CD4-positive, alpha-beta T cell (primary cell): ENCODE measurements around the gene YIF1A. TPM values are rescaled to one million over a fixed set of nuclear protein-coding genes. Genes with fewer than 3 reads are reported as not detected.

ENCODE experiments used
- ATAC-seq: fragments of 200-7000 bp; cut with Tn5 transposase; one replicate; pipeline ENCODE4 v1.10.0; 2022; ENCODE audit warnings: mild to moderate bottlenecking; ENCODE audit not compliant: poor library complexity
- CTCF ChIA-PET: fragments of 350-600 bp; sonication (Branson Sonifier 250); formaldehyde crosslinking; loops from one replicate; lab custom pipeline; 2021; ENCODE audit warnings: antibody characterized with exemption, inconsistent platforms; lab: Charles Lee
- POLR2A ChIA-PET: fragments of 350-600 bp; sonication (Branson Sonifier 250); formaldehyde crosslinking; loops from one replicate; lab custom pipeline; 2021; ENCODE audit warnings: antibody characterized with exemption, inconsistent platforms; lab: Charles Lee
- DNase-seq, 14 experiments: peaks; one replicate each; pipeline ENCODE4 v3.0.0-alpha.2; 2013 to 2020; ENCODE audit warnings: mixed read lengths in 2 of 14
- H3K27ac ChIP-seq, 2 donors: one replicate each; pipeline versions ENCODE4 v1.5.1 to v1.7.0; 2013; ENCODE audit warnings: low read length in 2 of 2, low read depth in 1 of 2, mild to moderate bottlenecking in 1 of 2
- H3K27me3 ChIP-seq, 2 experiments: 1 replicate in 1 of 2; 2 replicates in 1 of 2; pipeline versions ENCODE4 v1.6.1 to v1.7.0; 2013; ENCODE audit warnings: low read length in 2 of 2, control low read depth in 1 of 2, mild to moderate bottlenecking in 1 of 2, moderate library complexity in 1 of 2; ENCODE audit not compliant: insufficient read depth in 2 of 2, control insufficient read depth in 1 of 2
- H3K36me3 ChIP-seq: one replicate; pipeline ENCODE4 v1.6.1; 2013; ENCODE audit warnings: low read length, control low read depth; ENCODE audit not compliant: insufficient read depth
- H3K4me1 ChIP-seq: one replicate; pipeline ENCODE4 v1.6.1; 2013; ENCODE audit warnings: low read length, control low read depth; ENCODE audit not compliant: insufficient read depth
- H3K4me3 ChIP-seq: one replicate; pipeline ENCODE4 v1.5.1; 2013; ENCODE audit warnings: mild to moderate bottlenecking, low read length, moderate library complexity
- H3K9me3 ChIP-seq, 2 experiments: 1 replicate in 1 of 2; 2 replicates in 1 of 2; pipeline versions ENCODE4 v1.6.1 to v1.7.0; 2013; ENCODE audit warnings: low read length in 2 of 2, mild to moderate bottlenecking in 2 of 2, control low read depth in 1 of 2, moderate library complexity in 1 of 2; ENCODE audit not compliant: control insufficient read depth in 1 of 2, insufficient read depth in 1 of 2
- H3K27ac Mint-ChIP-seq: one replicate; pipeline ENCODE4 v1.8.0; 2020; ENCODE audit warnings: mixed read lengths
- H3K27me3 Mint-ChIP-seq: one replicate; pipeline ENCODE4 v1.8.0; 2021; ENCODE audit warnings: mixed read lengths
- H3K36me3 Mint-ChIP-seq: one replicate; pipeline ENCODE4 v1.8.0; 2021; ENCODE audit warnings: low read depth, mixed read lengths
- H3K4me1 Mint-ChIP-seq: one replicate; pipeline ENCODE4 v1.8.0; 2021; ENCODE audit warnings: low read depth, mixed read lengths
- H3K4me3 Mint-ChIP-seq: one replicate; pipeline ENCODE4 v1.8.0; 2020; ENCODE audit warnings: mild to moderate bottlenecking, mixed read lengths
- H3K9me3 Mint-ChIP-seq: one replicate; pipeline ENCODE4 v1.8.0; 2020; ENCODE audit warnings: mixed read lengths
- intact Hi-C, 2 experiments: fragments of 100-400 bp; cut with DNase I in 1 of 2; cut with micrococcal nuclease in 1 of 2; formaldehyde crosslinking; loops; one replicate each; pipeline versions ENCODE4 v1.15.1 to v1.9.0; 2023 to 2025; cut with DNase I, micrococcal nuclease
- total RNA-seq, 174 experiments: library from RNA in 2 of 174; stranded (reverse) in 2 of 174; gene quantifications; one replicate each; pipeline ENCODE4 v1.2.3 and lab custom pipeline; 2021 to 2026
- TF ChIP-seq, protein P1 (sequence below): fragments of 200-600 bp; IDR thresholded peaks from one replicate; pipeline ENCODE4 v1.8.0; 2022; ENCODE audit warnings: antibody characterized with exemption, mild to moderate bottlenecking

The YIF1A gene
- total RNA-seq, 2 experiments from 2014 or later: 17.4 to 21.1 TPM

DNA sequence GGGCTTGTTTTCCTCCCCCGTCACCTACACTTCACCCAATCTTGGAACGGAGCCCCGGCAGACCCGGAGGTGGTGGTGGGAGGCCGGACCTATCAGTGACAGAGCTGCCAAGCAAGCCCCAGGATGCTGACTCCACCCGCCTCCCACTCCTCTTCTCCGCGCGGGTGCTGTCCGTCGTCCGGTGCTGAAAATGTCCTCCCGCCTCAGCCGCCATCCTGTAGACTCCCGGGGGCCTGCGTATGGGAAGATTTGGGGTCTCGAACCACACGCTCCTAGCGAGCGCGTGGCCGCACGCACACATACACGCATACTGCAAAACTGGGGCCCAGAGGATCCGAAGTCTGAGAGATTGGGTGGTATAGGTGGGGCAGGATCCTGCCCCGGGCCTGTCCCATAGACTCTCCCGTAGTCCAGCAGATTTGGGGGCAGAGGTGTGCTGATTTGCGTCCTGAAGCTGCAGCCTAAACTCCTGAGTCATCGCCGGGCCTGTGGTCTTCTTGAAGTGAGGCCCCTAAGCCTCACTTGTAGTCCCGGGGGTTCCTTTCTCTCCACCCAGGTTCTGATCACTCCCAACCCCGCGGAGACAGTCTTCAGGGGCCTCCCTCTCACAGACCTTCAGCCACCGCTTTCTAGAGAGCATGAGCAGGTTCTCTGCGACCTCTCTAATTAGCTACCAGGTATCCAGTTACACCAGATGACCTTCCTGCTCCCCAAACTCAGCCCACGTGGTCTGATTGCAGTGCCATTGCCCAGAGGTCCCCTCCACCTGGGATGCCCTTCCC is 796 bp upstream of the YIF1A start:
- ATAC-seq (peak; percentile 56), DNase-seq (peak in 13 of 14 experiments; percentile 59 to 89 (median 71))
- H3K27me3 ChIP-seq: peaks cover 18 to 23% of the 10 kb centered on the region in 2 experiments
- ChIA-PET POLR2A (interaction anchor here (0.5 to 2.2 kb wide), 32 partner anchors 8 to 1168 kb away, joined by 3 to 31 read pairs (median 5); partner anchors contain the start of genes BANF1, BRMS1, CCDC85B and CD248), CTCF (interaction anchor here (0.7 to 3.2 kb wide), 8 partner anchors 7 to 104 kb away, joined by 3 to 23 read pairs (median 4); partner anchors contain the start of gene CNIH2)
- peak overlapping the region; percentile 87 for H3K4me3 Mint-ChIP-seq
- peaks cover 3% of the 10 kb centered on the region for H3K36me3 ChIP-seq
- TF ChIP-seq, protein P1, sequence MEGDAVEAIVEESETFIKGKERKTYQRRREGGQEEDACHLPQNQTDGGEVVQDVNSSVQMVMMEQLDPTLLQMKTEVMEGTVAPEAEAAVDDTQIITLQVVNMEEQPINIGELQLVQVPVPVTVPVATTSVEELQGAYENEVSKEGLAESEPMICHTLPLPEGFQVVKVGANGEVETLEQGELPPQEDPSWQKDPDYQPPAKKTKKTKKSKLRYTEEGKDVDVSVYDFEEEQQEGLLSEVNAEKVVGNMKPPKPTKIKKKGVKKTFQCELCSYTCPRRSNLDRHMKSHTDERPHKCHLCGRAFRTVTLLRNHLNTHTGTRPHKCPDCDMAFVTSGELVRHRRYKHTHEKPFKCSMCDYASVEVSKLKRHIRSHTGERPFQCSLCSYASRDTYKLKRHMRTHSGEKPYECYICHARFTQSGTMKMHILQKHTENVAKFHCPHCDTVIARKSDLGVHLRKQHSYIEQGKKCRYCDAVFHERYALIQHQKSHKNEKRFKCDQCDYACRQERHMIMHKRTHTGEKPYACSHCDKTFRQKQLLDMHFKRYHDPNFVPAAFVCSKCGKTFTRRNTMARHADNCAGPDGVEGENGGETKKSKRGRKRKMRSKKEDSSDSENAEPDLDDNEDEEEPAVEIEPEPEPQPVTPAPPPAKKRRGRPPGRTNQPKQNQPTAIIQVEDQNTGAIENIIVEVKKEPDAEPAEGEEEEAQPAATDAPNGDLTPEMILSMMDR: no peak
- H3K9me3 Mint-ChIP-seq: no peaks in the 10 kb centered on the region
- H3K36me3 Mint-ChIP-seq: no peaks in the 10 kb centered on the region
- H3K27ac ChIP-seq: peak overlapping the region; percentile 55 to 80
- peak overlapping the region; percentile 82 for H3K4me3 ChIP-seq
- peak overlapping the region; percentile 79 for H3K27ac Mint-ChIP-seq
- intact Hi-C loops: loop anchor here (1.0 to 10.0 kb wide), 3 partner anchors 21 to 435 kb away; partner anchors contain the start of genes CFL1 (in 1 of the 2) and RAB1B (in 1 of the 2)
- H3K27me3 Mint-ChIP-seq: peaks cover 19% of the 10 kb centered on the region
- peaks cover 0 to 9% of the 10 kb centered on the region in 2 experiments for H3K9me3 ChIP-seq
- peaks cover 50% of the 10 kb centered on the region for H3K4me1 ChIP-seq
- peaks cover 32% of the 10 kb centered on the region for H3K4me1 Mint-ChIP-seq

DNA sequence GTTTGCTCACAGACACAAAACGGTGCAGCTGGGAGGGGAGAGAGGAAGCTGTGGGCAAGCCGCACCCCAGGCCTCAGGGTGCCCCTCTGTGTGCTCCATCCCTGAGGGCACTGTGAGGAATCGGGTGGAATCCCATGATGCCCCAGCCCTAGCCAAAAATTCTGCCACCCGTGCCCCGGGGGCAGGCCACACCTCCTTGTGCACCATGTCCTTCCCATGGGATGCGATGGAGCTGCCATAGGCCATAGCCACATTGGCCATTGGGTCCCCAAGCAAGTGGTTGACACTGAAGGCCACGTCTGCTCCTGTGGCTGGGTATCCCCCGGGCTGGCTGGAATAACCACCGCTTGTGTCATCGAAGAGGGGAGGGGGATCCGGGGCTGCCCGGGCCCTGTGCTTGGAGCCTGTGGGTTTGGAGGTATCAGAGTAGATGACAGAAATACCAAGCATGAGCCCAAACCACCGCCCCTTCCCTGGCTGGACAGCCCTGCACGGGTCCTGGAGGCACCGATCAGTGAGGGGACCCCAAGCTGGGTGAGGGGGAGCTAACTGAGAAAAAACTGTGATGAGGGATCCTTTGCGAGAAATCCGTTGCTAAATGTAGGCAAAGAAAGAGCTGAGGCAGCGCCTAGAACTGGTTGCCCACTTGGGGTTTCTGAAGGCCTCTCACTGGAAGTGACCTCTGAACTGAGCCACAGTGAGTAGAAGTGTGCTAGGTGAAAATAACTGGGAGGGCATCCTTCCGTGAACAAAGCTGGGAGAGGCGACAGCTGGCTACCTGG is 863 bp downstream of the YIF1A start:
- intact Hi-C loops: loop anchor here (2.0 to 10.0 kb wide), 2 partner anchors 19 to 433 kb away; partner anchors contain the start of genes CFL1 (in 1 of the 2) and RAB1B (in 1 of the 2)
- peaks cover 13% of the 10 kb centered on the region for H3K27me3 Mint-ChIP-seq
- peaks cover 5% of the 10 kb centered on the region for H3K36me3 Mint-ChIP-seq
- DNase-seq (peak in 1 of 14 experiments; percentile 55), ATAC-seq (no peak)
- CTCF ChIA-PET: interaction anchor here (1.4 to 3.2 kb wide), 3 partner anchors 14 to 66 kb away, joined by 3 to 23 read pairs (median 7); no protein-coding TSS in a partner anchor
- peaks cover 34% of the 10 kb centered on the region for H3K4me1 Mint-ChIP-seq
- POLR2A ChIA-PET: interaction anchor here (1.0 to 2.2 kb wide), 12 partner anchors 8 to 286 kb away, joined by 3 to 31 read pairs (median 6); partner anchors contain the start of genes BANF1, BRMS1, EIF1AD and PELI3
- peaks cover 14 to 17% of the 10 kb centered on the region in 2 experiments for H3K27me3 ChIP-seq
- peaks cover 0 to 9% of the 10 kb centered on the region in 2 experiments for H3K9me3 ChIP-seq
- peaks cover 55% of the 10 kb centered on the region for H3K4me1 ChIP-seq
- H3K36me3 ChIP-seq: peaks cover 11% of the 10 kb centered on the region
- H3K27ac Mint-ChIP-seq: peak overlapping the region; percentile 79
- H3K9me3 Mint-ChIP-seq: no peaks in the 10 kb centered on the region
- peak overlapping the region; percentile 87 for H3K4me3 Mint-ChIP-seq
- H3K27ac ChIP-seq: peak overlapping the region; percentile 67 to 69
- H3K4me3 ChIP-seq: peak overlapping the region; percentile 82
- TF ChIP-seq, protein P1: no peak
